Putamen (tissue), 1 donor: ENCODE measurements around the gene DCP2.

Experiments
- DNase-seq: peaks from one replicate; pipeline ENCODE4 v3.0.0-alpha.2; 2016; ENCODE audit warnings: low spot score

Gene DCP2

DNA sequence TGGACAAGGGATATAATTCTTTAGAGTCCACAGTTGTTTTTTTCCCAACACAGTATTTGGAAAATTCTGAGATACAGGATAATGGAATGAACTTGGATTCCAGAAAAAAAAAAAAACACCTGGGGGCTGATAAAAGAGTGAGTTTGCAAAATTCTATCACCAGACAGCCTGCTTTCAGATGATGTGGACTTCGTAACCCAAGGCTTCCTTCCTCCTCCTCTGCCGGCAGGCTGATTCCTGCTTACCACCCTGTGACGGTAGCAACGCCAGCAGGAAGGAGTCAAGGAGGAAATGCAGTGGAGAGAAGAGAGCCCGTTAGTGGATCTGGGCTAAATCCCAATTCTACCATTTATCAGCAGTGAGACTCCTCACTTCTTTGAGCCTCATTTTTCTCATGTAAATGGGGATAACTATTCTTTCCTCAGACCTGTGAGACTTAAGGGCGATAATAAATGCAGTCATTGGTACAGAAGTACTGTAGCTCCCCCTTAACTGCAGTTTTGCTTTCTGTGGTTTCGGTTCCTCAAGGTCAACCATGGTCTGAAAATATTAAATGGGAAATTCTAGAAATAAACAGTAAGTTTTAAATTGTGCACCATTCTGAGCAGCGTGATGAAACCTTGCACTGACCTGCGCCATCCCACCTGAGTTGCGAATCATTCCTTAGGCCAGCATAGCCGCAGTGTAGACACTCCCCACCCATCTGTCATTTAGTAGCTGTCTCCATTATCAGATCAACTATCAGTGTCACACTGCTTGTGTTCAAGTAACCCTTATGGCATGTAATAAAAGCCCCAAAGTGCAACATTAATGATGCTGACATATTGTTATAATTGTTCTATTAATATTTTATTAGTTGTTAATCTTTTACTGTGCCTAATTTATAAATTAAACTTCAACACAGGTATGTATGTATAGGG, 71.4 kb downstream of the DCP2 start:
- no peak for DNase-seq

DNA sequence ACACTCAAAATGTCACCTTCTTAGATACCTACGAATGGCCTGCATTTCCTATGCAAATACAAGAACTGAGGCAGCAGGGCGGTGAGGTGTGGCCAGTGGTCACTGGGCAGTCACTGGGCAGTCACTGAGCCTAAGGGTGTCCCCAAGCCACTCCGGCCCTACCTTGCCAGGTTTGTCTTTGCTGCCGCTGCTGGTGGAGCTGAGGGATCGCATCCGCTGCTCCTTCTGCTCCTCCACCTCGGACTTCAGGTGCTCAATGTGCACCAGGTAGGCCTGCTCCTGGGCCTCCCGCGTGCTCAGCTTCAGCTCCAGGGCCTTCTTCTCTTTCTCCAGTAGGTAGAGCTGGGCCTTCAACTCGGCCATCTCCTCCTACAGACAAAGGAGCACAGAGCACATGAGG, 72.3 kb downstream of the DCP2 start:
- DNase-seq = no peak

DNA sequence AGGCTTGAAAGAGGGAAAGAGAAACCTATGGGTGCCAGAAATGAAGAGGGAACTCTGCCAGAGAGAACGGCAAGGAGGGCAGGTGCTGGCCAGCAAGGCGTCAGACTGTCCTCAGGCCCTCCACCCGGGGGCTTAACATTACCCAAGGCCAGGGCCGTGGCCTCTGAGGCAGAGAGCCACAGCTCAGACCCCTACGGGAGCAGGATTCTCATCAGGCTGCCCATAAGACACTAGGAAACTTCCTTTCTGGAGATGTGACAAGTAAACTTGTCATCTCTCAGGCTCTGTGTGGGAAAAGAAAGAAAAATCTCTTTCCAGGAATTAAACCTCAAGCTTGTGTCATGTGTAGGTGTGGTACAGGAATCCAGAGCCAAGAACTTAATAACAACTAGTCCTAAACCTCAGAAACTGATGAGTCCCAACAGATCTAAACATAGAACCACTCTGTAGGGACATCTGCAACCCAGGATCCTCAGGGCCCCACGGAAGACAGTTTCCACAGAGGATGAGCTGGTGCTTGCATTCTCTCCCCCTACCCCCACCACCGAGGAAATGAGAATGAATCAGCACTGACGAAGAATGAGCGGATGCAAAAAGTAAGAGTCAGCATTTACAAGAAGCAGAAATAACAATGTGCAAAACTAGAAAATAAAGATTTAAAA, 74.3 kb downstream of the DCP2 start:
- peak; percentile 11 for DNase-seq

DNA sequence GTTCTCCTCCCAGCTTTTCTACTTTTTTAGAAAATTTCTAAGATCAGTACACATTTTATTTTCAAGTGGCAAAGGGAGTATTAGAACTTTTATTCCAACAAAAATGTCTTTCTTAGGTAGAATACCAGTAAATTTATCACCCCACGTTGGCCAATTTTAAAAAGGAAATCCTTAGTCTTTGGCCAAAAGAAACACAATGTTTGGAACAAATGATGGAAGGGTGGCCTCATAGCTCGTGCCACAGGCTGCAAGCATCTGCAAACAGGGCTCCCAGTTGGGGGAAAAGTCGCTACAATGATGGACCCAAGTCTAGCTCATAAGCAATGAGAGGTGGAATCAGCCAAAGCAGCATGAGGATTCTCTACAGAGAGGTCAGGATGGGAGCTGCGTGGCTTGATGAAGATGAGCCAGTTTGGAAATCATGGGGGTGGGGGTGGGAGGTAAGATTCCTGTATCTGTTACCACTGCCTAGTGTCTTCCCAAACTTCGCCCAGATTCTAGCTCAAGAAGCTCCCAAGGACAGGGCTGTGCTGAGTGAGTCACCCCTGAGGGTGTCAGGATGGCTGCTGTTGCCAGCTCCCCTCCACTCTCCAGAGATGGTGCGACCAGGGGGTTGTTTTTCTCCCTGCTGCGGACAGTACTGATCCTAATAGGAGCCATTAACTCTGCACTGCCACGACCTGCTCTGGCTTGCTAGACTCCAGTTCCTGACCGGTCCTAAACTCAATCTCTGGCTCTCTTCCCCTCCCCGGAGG, 75.6 kb downstream of the DCP2 start:
- DNase-seq = no peak

DNA sequence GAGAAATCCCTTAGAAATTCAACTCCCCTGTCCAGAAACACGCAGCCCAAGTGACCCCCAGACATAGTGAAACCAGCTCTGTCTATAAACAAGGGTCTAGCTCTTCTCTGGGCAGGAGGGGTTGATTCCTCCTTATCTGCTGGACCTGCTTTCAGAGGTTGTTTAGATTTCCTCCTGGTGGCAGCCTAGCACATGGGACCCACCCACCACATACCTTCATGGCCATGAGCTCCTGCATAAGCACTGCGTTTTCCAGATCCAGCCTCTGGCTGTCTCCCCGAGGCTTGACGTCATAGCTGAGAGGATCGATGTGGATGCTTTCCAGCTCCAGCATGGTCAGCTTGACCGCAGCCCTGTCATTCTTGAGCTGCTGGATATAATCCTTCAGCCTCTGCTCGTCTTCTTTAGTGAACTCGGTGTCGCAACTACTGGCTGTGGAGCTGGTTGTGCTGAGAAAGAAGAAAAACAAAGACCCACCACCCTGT, 77.0 kb downstream of the DCP2 start:
- DNase-seq = no peak

DNA sequence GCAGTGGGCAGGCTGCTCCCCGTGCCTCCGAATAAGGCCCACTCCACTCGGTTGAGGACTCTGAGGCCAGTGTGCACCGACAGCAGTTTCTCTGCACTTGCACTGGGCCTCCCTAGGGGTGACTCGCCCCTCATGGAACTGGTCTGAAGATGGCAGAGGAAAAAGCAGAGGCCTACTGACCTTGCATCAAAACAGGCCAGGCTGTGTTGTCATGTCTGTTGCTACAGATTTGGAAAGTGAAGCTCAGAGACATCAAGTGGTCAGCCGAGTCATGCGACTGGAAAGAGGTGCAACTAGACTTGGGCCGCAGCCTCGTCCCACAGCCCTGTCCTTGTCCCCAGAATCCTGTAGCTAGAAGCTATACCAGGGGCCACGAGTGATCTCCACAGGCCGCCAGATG, 78.3 kb downstream of the DCP2 start:
- no peak for DNase-seq

DNA sequence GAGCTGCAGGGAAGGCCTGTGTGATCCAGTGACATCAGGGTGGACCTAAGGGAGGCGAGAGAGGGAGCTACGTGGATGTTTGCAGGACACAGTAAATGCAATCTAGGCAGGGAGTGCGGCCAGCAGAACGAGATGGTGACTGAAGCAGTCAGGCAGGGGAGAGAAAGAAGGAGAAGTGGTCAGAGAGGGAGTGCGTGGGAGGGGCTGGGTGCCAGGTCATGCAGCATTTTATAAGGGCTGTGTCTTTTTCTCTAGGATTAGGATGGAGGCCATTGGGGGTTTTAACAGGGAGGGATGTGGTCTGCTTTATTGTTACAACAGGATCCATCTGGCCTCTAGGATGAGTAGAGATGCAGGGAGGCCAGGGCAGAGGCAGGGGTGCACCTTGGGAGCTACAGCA, 80.4 kb downstream of the DCP2 start:
- DNase-seq = no peak

DNA sequence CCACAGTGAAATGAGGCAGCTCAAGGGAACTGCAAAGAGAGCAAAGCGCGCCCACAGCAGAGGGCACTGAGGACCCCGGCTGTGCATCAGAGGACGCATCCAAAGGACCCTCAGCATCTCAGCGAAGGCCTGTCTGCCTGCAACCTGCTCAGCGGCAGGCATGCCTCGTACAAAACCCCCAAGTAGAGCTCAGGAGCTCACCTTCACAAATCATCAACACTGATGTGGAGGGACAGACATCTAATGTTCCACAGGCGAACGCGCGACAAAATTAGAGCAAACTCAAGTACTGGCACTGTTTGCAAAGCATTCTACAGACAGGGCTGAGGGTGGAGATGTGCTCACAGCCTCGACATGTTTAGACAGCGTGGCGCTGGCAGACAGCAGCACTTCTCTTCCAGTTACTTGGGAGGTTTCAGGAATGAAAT, 81.0 kb downstream of the DCP2 start:
- DNase-seq = peak; percentile 52

DNA sequence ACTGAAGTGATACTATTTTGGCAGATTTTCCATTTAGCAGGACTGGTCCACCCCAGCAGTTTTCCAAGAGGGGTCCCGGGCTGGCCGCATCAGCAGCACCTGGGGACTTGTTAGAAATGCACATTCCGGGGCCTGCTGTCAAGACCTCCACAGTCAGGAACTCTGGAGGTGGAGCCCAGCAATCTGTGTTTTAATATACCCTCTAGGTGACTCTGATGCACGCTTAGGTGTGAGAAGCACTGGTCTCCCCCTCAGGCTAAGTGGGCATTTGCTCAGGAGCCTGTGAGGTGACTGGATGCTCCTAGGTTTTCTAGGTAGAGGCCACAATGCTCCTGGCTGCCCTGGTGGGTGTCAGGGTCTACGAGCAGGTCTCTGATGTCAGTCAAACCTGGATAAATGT, 81.7 kb downstream of the DCP2 start:
- no peak for DNase-seq

DNA sequence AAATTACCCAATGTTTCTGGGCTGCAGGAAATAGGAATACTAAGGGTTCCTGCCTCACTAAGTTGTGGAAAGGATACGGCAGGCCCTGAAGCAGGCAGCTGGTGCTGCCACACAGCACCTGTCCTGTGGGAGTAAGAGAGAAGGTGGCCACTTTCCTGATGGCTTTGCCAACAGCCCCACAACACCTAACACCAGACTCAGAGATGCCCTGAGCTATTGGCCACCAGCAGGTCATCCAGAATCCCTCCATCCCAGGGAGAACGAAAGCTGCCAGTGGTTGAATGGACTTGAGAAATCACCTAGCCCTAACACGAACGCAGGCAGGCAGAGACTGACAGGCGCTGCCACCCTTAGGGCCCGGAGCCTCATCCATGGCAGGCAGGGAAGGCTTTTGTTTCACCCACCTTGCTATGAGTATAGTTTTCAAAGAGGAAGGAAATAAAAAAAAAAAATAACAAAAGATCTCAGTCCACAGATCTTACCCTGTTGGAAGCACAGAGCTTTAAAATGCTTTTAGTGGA, 82.2 kb downstream of the DCP2 start:
- no peak for DNase-seq

DNA sequence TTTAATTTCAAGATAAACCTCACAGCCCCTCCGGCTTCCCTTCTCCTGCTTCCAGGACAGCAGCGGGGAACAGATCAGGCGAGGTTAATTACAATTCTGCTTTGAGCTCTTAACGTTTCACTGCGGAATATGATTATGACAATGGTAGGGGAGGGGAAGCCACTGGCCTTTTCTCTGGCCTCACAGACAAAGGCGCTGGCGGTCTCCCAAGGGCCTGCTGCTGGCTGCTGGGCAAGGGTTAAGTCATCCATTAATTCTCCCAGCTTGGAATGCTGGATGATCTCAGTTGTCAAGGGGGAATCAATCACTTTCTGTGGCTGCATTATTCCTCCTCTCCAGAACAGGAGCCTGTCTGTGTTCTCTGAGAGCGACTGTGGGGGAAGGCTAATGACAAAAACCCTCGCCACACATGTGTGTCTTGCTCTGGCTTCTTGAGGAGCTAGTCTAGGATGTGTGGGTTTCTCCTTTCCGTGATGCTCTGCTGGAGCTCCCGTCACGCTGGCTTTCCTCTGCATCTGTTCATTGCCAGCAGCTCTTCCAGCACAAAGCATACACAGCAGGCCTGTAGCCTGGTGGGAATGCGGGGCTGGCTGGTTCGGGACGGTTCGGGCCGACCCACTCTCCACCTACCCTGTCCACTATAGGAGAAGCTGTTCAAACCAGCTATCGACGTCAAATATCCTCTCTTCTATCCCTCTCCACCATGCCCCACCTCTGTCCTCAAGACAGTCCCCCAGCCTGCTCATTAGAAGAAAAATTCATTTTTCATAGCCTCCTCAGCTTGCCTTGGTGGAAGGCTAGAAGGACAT, 82.8 kb downstream of the DCP2 start:
- peak; percentile 39 for DNase-seq

DNA sequence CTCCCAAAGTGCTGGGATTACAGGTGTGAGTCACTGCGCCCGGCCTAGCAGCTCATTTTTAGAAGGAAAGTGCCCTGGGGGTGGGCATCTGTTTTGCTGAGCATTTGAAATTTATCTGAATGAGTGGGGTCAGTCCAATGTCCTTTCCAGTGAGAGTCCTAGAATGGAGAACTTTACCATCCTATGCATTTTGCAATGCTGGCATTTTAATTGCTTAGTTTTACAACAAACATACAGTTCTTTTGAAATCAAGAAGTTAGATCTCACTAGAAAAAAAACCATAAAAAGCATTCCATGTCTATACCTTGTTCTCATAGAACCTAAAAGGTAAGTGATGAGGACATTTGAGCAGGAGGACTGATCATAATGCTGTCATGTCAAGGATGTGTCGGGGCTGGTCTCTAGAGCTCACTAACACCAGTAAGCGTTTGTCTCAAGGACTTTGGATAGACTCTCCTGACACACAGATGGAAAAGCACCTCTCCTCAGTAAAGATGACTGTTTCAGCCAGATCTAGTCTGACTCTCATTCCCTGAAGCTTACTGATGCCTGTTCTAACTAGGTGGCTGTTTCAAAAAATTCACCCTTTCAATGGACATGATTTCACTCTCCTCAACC, 83.9 kb downstream of the DCP2 start:
- no peak for DNase-seq

DNA sequence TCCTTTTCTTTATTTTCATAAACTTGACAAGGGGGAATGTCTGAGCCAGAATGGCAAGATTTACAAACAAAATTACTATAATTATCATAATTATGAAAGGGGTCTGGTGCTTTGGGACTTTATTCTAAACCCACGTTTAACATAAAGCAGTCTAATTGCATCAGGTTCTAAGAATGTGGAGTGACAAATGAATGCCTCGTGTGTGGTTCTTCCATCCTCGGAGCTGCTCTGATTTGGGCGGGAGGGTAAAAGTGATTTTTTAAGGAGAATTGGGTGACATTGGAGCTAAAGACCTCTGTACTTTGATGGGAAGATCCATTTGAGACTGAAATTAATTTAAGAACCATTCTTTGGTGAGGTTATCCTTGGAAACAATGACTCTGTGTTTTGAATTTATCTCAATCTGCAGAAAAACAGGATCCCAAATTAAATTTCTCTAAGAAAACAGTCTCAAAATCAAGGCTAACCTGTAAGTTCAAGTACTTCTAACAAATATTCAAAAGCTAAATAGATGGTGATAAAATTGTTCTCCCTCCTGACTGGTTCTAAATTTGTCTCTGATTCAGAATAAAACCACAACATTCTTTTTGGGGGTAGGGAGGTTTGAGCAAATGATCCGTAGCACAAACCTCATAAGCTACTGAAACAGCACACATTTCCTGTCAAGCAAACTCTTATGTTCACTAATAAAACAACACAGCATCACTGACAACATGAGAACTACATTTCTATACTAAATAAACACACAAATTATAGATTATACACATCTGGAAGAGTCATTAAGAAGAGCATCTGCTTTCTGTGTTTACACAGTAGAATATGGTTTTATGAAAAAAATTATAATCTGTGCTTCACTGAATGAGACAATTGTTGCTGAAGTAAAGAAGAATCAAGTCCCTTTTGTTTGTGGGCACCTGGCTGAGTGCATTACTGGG, 85.5 kb downstream of the DCP2 start:
- no peak for DNase-seq

DNA sequence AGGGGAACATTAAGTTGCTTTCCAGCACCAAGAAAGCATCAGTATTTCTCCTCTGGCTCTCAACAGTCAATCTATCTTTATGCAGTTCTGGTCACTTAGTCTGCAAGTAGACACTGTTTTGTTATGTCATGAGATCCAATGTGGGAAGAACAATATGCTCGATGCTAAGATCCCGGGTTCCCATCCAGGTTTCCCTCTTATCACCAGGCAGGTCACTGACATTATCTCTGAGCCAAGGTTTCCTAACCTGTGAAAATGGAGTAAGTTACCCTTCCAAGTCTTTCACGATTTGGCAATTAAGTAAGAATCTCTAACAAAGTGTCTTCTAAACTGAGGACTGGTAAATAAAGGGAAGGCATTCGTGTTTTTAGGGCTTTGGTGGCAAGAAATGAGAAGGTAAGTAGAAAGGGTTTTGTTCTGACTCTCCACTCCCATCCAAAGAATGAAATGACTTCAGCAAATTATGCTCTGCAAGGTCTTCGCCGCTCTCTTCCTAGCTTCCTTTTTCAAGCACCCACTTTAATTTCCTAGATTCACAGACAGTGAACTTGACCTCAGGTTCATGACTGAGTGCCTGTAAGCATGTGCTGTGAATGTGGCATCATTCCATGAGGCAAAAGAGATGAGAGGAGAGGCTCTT, 86.4 kb downstream of the DCP2 start:
- DNase-seq = no peak

DNA sequence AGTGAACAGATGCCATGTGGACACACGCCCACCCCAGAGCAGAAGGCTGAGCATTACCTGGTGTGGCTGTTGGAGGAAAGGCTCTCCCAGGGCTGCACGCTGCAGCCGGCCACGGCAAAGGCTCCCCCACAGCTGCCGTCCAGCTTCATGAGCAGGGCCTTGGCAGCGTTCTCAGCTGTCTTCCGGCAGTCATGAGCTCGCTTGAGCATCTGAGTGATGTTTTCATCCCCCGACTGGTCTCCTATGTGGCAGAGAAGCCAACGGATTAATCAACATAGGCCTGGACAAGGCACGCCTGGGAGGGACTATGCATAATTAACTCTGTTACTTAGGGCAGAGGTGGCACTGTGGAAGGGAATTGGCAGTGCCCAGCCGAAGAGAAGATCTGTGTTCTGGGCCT, 87.3 kb downstream of the DCP2 start:
- DNase-seq = no peak

DNA sequence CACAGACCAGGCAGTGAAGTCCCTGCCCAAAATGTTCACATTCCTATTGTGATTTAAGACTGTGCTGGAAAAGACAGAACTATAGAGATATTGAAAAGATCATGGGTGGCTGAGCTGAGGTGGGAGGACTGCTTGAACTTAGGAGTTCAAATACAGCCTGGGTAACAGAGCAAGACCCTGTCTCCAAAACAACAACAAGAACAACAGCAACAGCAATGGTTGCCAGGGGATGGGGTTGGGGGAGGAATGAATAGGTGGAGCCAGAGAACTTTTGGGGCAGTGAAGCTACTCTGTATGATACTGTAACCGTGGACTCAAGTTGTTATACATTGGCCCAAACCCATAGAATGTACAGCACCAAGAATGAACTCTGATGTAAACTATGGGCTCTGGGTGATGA, 88.2 kb downstream of the DCP2 start:
- DNase-seq = no peak

DNA sequence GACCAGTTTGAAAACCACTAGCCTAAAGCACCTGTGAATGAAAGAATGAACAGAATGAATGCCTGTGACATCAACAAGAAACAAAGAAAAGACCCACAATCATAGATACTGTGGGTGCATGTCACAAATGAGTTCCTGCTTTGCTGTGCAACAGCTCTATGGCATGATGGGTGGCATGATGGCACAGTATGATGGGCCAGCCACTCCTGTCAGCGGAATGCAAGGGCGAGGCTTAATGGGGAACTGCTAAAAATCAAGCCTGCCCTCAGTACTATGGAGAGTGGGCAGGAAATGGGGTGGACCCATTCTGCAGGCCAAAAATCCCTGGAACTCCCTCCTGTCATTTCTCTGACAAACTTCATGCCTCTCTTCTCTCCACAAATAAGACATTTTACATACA, 89.0 kb downstream of the DCP2 start:
- DNase-seq = no peak

DNA sequence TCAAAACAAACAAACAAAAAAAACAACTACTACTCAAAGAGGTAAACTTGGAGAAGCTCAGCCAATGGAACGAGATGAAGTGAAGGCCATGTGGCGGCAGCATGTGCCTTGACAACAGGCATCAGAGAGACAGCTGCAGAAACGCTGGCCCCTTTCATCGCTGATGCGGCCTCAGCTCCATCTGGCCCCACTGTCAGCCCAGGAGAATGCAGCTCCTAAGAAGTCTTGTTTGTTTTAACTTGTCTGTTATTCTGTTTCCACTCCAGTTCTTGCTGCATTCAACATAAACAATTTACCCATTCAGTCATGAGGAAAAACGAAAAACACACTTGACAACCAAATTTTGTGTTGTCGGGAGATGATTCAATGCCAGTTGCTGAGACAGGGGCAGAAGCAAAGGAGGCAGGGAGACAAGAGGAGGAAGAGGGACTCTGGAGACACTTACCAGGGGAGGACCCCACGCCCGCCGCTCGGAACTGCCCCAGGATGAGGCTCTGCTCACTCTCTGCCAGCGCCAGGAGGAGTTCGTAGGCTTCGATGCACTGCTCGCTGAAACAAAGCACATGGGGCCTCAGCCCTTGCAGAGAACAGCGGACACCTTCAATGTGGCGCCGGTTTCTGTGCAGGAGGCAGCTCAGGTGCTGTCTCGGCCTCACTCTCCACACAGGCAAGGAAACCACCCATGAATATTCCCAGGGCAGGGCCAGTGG, 91.2 kb downstream of the DCP2 start:
- DNase-seq = no peak

DNA sequence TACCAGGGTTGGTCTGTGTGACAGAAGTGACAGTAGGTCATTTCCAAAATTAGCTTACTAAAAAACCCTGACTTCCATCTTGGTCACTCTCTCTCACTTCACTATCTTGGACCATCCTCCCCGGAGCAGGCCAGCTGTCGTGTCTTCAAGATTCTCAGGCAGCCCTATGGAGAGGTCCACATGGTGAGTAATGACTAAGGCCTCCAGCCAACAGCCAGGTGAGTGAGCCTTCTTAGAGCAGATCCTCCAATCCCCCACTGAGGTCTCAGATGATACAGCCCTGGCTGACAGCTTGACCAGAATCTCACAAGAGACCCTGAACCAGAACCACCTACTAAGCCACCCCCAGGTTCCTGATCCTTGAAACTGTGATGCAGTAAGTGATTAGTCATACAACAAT, 92.0 kb downstream of the DCP2 start:
- no peak for DNase-seq
